Erythroblast (primary cell): ENCODE data around the gene ERICH3.

Experiments used
- GATA1 ChIP-seq: IDR thresholded peaks from 2 replicates; pipeline ENCODE4 v1.6.1; 2011; ENCODE audit warnings: low read depth, mild to moderate bottlenecking, control low read depth, low read length, moderate library complexity
- POLR2A ChIP-seq: IDR thresholded peaks from 2 replicates; pipeline ENCODE4 v1.6.1; 2011; ENCODE audit warnings: mild to moderate bottlenecking, low read length

- no peak for TF ChIP-seq POLR2A
- TF ChIP-seq GATA1 = no peak
These were observed 23.0 kb downstream of the ERICH3 start for GRCh38 chr1:74650561-74650960.
